Effector CD4-positive, alpha-beta T cell (primary cell): ENCODE measurements around the gene SULT4A1. TPM values are rescaled to one million over a fixed set of nuclear protein-coding genes. Genes with fewer than 3 reads are reported as not detected.
"Not testable (repeated sequence)": the region's sequence is repeated elsewhere in the genome, so short reads cannot be mapped to it uniquely, and the experiment has no call there.

Experiments used
- DNase-seq: peaks from one replicate; pipeline ENCODE4 v3.0.0-alpha.2; 2020
- total RNA-seq: gene quantifications from one replicate; lab custom pipeline; 2026; lab: John Stamatoyannopoulos, UW

The SULT4A1 gene, protein sequence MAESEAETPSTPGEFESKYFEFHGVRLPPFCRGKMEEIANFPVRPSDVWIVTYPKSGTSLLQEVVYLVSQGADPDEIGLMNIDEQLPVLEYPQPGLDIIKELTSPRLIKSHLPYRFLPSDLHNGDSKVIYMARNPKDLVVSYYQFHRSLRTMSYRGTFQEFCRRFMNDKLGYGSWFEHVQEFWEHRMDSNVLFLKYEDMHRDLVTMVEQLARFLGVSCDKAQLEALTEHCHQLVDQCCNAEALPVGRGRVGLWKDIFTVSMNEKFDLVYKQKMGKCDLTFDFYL
- total RNA-seq: not detected

DNA sequence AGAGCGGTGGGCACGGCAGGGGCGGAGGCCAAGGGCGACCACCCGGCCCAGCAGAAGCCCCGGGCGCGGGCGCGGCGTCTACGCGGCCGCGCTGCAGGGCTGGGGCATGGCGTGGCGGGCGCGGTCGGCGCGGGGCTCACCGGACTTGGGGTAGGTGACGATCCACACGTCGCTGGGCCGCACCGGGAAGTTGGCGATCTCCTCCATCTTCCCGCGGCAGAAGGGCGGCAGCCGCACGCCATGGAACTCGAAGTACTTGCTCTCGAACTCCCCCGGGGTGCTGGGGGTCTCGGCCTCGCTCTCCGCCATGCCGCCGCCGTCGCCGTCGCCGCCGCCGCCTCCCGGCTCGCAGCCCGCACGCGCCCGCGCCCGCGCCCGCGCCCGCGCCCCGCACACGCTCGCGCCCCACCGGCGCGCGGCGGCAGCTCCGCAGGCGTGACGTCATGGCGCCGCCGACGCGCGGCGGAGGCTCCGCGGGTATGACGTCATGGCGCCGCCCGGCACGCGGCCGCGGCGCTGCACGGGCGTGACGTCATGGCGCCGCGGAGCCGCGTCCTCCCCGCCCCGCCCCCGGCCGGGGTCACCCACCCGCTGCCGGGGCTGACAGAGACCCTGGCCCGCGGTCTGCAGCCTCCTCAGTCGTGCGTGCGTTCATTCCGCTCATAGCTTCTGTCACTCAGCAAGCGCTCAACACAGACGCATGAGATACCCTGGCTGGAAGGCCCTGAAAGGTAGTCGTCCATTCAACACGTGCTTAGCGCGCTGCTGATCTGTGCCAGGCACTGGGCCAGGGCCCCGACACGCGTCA is at the start of gene SULT4A1:
Gene SULT4A1, minus strand, starts transcription at position 440 of the 808 bp plus-strand sequence. Its CDS starts 131 bp downstream, at position 309.
- DNase-seq: no peak

DNA sequence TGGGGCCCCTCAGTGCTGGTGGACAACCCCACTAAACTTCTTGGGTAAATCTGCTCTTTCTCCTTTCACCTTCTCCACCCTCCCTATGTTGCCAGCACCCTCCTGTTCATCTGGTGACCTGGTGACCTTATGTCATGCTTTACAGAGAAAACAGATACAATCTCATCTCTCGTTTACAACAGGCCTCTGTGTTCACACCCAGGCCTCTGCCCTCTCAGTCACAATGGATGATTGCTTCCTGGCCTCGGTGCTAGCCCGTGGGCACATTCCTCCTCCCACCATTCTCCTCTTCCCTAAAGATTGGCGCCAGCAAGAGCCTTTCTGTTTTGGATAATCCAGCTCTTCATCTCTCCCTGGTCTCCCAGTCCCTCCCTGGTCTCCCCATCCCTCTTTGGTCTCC is 49.0 kb upstream of the SULT4A1 start:
- no peak for DNase-seq

DNA sequence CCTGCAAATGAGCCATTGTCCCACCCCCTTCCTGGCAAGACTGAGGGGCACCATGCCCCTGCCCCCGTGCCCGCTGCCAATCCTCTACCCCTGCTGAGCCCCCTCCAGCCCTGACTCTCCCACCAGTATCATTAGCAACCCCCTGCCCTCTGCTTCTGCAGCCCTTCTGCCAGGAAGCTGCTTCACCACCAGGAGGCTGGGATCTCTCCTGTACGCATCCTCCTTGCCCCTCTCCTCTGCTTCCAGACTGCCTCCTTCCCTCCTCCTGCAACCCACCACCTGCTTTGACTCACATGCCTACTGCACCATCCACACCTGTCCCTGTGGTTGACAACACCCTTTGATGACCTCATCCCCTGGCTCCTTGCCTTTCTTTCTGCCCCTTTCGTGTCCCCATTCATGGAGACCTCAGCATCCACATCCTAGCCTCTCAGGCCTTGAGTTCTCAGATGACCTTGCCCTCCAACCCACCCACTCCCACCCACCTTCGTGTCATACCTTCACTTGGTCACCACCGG is 47.9 kb upstream of the SULT4A1 start:
- no peak for DNase-seq

DNA sequence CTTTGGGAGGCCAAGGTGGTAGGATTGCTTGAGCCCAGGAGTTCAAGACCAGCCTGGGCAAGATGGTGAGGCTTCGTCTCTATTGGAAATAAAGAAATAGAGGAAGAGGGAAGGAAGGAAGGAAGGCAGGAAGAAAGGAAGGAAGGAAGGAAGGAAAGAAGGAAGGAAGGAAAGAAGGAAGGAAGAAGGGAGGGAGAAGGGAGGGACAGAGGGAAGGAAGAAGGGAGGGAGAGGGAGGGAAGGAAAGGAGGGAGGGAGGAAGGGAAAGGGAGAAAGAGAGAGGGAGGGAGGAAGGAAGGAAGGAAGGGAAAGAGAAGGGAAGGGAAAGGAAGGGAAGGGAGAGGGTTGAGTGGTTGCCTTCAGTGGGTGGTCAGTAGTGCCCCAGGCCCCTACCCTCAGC is 47.4 kb upstream of the SULT4A1 start:
- DNase-seq: no peak

DNA sequence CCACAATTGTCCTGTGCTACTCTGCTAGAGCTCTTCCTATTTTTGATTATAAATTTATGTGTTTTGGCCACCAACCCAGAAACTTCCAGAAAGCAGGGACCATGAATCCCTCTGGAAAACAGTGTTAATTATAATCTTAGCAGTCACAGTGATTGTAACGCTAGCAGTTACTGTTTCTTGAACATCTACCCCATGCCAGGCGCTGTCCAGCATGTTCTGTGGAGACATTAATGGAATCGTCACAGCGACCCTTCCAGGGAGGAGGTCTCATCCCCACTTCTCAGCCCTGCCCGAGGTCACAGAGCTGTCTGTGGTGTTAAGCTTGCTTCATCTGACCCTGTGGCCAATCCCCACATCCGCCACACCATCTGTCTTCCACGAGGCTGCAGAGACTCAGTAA is 43.4 kb upstream of the SULT4A1 start:
- no peak for DNase-seq

DNA sequence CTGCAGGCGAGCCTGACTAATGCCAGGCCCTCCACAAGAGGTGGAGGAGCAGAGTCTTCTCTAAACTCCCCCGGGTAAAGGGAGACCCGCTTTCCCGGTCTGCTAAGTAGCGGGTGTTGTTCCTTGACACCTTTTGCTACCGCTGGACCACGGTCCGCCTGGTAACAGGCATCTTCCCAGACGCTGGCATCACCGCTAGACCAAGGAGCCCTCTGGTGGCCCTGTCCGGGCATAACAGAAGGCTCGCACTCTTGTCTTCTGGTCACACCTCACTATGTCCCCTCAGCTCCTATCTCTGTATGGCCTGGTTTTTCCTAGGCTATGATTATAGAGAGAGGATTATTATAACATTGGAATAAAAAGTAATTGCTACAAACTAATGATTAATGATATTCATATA is 42.1 kb upstream of the SULT4A1 start:
- DNase-seq: not testable (repeated sequence)

DNA sequence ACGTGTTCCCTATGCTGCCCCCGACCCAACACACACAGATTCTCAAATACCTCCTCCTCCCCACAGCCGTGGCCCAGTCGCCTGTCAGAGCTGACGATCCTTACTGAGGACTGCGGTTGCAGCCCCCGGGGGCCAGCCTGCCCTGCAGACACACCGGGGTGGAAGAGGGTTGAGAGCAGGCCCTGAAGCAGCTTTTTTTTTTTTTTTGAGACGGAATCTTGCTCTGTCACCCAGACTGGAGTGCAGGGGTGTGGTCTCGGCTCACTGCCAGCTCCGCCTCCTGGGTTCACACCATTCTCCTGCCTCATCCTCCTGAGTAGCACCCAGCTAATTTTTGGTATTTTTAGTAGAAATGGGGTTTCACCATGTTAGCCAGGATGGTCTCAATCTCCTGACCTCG is 40.7 kb upstream of the SULT4A1 start:
- not testable (repeated sequence) for DNase-seq

DNA sequence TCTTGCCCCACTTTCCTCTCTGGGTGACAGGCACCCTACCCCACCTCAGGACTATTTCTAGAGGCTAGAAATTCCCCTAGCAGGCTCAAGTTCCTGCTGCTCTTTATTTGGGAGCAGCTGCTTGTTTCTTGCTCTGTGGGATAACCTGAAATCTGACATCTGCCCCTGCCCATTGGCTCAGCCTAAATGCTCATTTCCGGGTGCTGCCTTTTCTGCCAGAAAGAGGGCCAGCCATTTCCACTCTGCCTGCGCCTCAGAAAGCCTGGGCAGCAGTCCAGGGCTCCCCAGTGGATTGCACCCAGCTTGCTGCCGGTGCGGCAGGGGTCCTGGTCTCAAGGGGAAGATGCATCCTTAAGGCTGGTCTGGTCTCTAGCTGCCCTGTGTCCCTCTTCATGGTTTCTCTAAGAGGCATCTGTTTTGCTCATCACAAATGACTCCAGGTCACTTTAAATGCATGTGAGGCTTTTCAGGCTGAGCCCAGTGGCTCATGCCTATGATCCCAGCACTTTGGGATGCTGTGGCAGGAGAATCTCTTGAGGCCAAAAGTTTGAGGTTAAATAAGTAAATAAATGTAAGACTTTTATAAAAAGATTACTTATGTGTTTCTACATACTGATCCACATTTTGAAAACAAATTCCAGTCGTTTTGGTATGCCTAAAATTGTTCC is 39.8 kb upstream of the SULT4A1 start:
- no peak for DNase-seq

DNA sequence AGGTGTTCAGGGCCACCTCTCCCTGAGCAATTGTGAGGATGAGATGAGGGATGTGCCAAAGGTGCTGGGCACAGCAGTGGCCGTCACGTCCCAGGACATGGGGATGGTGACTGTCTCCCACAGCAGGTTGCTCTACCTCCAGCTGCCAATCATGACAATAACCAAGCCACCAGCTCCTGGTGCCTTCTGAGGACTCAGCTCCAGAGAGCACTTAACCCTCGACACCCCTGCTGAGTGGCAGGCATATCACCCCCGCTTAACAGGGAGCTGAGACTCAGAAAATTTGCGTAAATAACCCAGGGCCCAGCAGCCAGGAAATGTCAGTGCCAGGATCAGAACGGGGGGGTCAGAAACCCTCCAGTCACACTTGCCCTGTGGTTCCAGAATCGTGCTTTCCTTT is 37.9 kb upstream of the SULT4A1 start:
- no peak for DNase-seq

DNA sequence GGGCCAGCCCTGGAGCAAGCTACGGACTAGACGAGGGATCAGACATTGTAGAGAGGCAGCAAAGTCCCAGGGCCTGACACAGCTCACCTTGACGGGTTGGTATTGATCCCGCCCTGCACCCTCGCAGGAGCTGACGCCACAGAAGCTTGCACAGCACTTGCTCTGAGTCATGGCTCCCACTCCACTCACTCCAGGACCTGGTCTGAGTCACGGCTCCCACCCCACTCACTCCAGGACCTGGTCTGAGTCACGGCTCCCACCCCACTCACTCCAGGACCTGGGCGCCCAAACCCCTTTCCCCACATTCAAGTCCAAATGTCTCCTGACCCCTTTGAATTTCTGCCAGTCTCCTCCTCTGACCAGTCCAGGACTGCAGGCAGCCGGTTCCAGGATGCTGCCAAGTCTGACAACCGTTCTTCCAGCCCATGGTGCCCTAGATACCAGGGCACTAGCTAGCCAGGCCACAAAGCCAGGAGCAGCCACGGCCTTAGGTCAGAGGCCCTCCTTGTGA is 35.5 kb upstream of the SULT4A1 start:
- DNase-seq: no peak

DNA sequence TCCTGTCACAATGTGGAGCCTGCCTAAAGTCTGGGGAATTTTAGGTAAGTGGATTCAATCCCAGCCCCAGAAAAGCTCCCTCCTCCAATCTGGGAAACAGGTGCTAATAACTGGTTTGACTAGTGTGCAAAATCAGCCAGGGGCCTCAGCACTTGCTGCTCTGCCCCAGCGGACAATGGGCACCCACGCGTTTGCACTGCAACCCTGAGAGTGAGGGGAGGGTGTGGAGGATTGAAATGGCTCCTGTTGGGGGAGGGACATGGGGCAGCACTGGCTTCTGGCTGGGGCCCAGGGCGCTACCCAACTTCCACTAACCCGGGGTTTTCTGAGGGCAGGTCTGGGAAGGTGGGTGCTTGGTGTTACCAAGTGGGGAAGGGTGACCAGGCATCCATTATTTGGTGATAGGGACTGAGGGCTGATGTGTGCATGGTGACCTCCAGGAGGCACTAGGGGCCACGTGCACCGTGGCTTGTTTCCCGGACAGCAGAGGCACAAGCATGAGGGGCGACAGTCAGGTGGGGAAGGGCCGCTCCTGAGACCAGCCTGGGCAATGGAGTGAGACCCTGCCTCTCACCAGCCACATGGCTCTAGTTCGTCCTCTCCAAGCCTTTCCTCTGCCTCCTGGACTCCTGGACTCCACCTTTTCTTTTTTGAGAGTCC is 33.8 kb upstream of the SULT4A1 start:
- no peak for DNase-seq

DNA sequence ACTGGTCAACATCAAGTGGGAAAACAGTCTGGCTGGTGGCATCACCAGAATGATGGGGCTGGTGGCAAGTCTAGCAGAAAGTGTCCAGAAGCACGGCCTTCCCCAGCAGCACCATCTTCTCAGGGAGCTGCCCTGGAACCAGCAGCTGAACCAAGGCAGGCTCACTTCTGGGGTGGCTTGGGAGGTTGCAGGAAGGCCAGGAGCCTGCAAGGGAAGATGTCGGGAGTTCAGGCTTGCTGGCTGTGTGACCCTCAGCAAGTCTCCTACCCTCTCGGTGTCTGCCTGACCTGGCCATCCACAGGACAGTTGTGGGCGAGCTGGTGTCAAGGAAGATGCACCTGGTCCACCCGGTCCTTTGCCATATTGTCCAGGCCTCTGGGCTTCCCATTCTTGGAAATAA is 31.8 kb upstream of the SULT4A1 start:
- no peak for DNase-seq

DNA sequence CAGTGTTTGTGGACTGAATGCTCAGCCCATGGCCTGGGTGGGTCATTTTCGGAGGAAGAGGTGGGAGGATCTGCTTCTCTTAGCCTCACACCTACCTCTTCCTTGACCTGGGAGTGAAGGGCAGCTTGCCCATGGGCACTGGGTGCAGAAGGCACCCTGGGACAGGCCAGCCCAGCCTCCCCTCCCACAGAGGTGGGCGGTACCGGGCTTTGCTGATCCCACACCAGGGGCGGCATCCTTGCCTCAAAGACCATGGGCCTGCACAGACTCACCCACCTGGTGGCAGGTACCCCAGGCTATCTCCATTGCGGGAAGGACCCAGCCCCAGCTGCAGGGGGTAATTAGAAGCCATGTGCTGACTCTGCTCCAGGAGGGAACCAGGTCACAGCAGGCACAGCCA is 31.0 kb upstream of the SULT4A1 start:
- DNase-seq: no peak

DNA sequence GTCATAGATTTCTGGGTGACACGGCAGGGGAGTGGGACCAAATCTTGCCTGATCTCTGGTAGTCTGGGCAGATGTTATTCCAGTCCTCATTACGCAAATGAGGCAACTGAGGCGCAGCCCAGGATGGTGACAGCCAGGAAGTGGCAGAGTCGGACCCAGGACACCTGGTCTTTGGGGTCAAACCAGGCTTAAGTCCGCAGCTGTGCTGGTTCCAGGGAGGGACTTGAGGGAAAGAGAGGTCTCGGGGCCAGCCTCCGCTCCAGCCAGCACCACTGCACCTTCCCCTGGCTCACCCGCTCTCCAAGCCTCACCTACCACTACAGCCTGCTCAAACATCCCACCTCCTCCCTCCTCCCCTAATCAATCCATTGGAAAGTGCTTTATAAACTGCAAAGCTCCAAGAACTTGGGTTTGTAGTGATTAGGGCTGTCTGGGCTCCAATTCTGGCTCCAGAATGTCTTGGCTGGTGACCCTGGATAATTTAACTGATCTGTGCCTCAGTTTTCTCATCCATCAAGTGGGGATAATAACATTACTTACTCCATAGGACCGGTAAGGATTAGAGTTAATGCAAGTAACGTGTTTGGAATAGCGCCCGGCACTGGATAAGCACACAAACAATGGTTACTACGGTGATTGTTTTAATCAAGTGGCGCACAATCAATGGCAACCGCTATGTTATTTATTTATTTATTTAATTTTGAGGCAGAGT is 30.0 kb upstream of the SULT4A1 start:
- no peak for DNase-seq

DNA sequence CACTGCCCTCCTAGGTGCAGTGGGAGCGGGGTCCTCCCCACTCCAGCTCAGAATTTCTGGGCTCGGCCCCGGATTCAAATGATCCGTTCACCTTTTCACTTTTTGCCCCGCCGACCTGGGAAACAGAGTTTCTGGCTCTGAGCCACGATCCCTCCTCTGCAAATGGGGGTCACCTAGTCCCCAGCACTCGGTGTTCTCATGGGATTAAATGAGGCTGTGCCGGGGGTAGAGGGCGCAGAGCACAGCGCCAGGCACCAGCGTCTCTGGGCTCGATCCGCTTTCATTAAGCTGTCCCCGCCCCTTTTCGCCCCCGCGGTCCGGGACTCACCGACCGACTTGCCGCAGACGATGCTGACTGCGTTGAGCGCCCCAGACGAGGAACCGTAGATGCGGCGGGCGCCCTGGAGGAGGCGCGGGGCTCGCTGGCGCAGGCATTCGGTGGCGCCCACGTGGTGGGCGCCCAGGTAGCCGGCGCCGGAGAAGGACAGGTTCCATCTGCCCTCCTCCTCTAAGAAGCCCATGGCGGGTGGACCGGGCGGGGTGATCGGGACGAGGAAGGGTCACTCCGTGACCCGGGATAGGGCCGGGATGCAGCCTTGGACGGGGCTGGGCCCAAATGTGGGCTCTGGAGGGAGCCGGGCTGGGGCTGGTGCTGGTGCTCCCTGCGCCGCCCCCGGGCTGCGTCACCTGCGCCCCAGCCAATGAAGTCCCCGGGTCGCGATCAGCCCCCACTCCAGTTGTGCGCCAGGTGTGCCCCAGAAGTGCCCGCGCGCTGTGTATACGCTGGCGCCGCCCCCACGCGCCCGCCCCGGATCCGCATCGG is 29.3 kb upstream of the SULT4A1 start, which contains the start of gene PNPLA5:
Gene PNPLA5, minus strand, starts transcription at position 654 of the 823 bp plus-strand sequence. Its CDS starts 133 bp downstream, at position 521.
- no peak for DNase-seq

DNA sequence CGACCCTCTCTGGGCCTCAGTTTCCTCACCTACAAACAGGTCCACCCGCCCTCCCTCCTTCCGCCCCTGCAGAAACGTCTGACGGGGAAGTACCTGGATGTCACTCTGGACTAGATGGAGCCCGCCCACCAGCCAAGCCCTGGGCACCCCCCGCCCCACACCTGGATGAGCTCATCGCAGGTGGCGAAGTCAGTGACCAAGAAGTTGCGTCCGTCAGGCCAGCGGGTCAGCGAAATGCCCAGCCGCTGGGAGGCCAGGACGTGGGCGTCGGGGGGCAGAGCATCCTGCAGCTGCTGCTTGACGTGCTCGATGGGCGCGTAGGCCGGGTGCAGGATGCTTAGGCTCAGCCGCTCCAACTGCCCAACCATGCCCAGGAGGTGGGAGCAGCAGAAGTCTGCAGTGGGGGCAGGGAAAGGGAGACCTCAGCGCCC is 28.6 kb upstream of the SULT4A1 start:
- DNase-seq: no peak

DNA sequence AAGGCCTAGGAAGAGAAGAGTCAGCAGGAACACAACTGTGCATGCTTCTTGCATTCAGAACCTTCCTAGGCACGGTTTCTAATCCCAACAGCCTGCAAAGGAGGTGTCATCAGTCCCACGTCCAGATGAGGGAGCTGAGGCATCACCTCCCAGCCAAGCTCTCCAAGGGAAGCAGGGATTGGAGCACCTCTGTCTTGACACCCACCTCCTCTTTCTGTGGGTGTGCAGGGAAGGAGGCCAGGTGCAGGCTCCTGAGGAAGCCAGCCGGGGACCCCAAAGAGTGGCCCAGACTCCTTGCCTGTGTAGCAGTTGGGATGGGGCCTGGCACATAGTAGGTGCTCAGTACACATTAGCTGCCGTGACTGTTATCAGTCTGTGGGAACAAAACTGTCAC is 27.5 kb upstream of the SULT4A1 start:
- no peak for DNase-seq

DNA sequence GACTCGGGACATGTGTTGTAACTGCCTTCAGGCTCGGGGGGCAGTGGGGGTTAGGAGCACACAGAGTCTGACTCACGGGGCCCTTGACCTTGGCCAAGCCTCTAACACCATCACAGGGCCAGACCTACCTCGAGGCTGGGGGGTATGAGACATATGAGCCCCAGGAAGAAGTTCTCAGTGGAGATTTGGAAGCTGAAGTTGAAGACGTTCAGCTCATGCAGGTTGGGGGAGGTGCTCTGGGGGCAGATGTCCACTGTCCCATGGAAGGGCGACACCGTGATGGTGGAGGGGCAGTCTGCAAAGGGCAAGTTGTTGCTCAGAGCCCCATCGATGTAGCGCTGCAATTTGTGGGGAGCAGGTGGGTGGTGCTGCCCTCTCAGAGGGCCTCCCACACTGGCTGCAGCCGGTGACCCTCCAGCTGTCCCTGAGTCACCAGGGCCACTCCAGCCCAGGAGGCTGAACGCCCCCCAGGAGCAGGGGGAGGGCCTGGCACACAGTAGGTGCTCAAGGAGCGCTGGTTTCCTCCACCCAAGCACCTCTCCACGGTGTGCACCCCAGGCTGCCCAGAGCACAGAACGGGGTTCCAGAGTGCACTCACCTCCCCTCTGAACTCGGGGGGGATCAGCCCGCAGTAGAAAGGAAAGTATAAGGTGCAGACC is 27.0 kb upstream of the SULT4A1 start:
- DNase-seq: no peak

DNA sequence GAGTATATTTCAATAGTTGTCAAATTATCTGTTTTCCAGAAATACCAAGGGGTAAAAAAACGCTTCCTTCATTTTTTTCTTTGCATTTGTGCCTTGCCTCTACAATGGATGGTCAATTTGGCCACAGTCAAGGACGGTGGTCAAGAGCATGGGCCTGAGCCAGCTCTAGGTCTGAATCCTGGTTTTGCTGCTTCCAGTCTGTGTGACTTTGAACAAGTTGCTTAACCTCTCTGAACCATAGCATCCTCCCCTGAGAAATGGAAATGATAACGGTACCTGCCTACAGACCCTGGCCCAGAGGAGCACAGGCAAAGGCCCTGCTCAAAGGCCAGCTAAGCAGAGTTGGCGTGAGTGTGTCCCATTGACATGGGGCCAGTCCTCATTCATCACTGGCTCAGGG is 26.4 kb upstream of the SULT4A1 start:
- DNase-seq: no peak

DNA sequence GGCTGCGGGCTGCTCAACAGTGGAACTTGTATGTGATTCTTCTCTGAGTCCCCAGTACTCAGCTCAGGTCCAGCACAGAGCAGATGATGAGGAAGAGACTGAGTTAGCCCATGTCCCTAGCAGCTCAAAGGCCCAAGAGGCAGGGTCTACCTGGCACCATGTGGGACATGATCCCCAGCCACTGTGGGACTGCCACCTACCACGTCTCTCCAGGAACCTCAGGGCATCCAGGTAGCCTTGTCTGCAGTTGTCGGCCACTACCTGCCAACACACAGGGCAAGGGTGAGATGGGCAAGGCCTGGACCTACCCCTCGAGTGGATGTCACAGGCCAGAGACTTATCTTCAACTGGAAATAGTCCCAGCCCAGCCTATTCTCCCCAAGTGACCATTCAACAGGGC is 25.1 kb upstream of the SULT4A1 start:
- no peak for DNase-seq
